Right lung (tissue), 5 donors: ENCODE data around the gene PTCRA. TPM values are rescaled to one million over a fixed set of nuclear protein-coding genes. Genes with fewer than 3 reads are reported as not detected.
"Not testable (repeated sequence)": the region's sequence is repeated elsewhere in the genome, so short reads cannot be mapped to it uniquely, and the experiment has no call there.

ENCODE experiments used
- DNase-seq, 2 donors: peaks; one replicate each; pipeline ENCODE4 v3.0.0-alpha.2; 2013
- polyA plus RNA-seq, 5 donors: library from polyadenylated mRNA; unstranded; fragments of 120-200 nt; gene quantifications; one replicate each; pipeline versions ENCODE4 v1.2.1 to v1.2.3, GENCODE V29; 2013; ENCODE audit warnings: inconsistent platforms in 1 of 5, low replicate concordance in 1 of 5; ENCODE audit not compliant: insufficient read length in 5 of 5, insufficient read depth in 1 of 5

PTCRA gene
- polyA plus RNA-seq, 5 donors: 0.28 to 1.1 (median 0.55) TPM

GRCh38 chr6:42940493-42941045 lies 24.7 kb downstream of the PTCRA start:
- DNase-seq: no peak

GRCh38 chr6:42941356-42941755 lies 25.5 kb downstream of the PTCRA start:
- not testable (repeated sequence) for DNase-seq

- no peak for DNase-seq
These were observed 26.6 kb downstream of the PTCRA start for GRCh38 chr6:42942444-42942843.

GRCh38 chr6:42947950-42948349 lies 32.1 kb downstream of the PTCRA start:
- DNase-seq: no peak

GRCh38 chr6:42952389-42952788 lies 36.5 kb downstream of the PTCRA start:
- DNase-seq: no peak

- not testable (repeated sequence) for DNase-seq
These were observed 38.6 kb downstream of the PTCRA start for GRCh38 chr6:42954405-42954804.

- no peak for DNase-seq
These were observed 42.3 kb downstream of the PTCRA start for GRCh38 chr6:42958125-42958524.

- no peak for DNase-seq
These were observed 44.0 kb downstream of the PTCRA start for GRCh38 chr6:42959917-42960242.

GRCh38 chr6:42960243-42961019 lies 44.6 kb downstream of the PTCRA start, which contains the start of gene GNMT:
Gene GNMT (plus strand): TSS chr6:42960754. CDS start chr6:42960768, 14 bp downstream.
- peak in 1 of 2 donors; percentile 47 for DNase-seq

- DNase-seq: no peak
These were observed 45.2 kb downstream of the PTCRA start for GRCh38 chr6:42961020-42961470.

- no peak for DNase-seq
These were observed 46.2 kb downstream of the PTCRA start for GRCh38 chr6:42962096-42962495.

- DNase-seq: no peak
These were observed 46.8 kb downstream of the PTCRA start for GRCh38 chr6:42962502-42963178.

- DNase-seq: no peak
These were observed 47.5 kb downstream of the PTCRA start for GRCh38 chr6:42963179-42963854.

- no peak for DNase-seq
These were observed 48.2 kb downstream of the PTCRA start for GRCh38 chr6:42963855-42964605.

GRCh38 chr6:42966571-42966970 lies 50.7 kb downstream of the PTCRA start:
- no peak for DNase-seq

GRCh38 chr6:42967228-42967627 lies 51.4 kb downstream of the PTCRA start:
- no peak for DNase-seq

GRCh38 chr6:42968126-42968701 lies 52.4 kb downstream of the PTCRA start:
- no peak for DNase-seq

- DNase-seq: no peak
These were observed 52.9 kb downstream of the PTCRA start for GRCh38 chr6:42968783-42969182.

GRCh38 chr6:42969431-42969830 lies 53.6 kb downstream of the PTCRA start:
- DNase-seq: no peak

GRCh38 chr6:42969934-42970333 lies 54.1 kb downstream of the PTCRA start:
- no peak for DNase-seq
